Neutrophil (primary cell): ENCODE results near the gene GALNT18.

ENCODE experiments used
- H3K27ac ChIP-seq: fragments of 200-600 bp; sonication (generic); 2 replicates; pipeline ENCODE4 v1.5.1; 2016; ENCODE audit warnings: mild to moderate bottlenecking, moderate library complexity
- H3K27me3 ChIP-seq: fragments of 200-600 bp; sonication (generic); 2 replicates; pipeline ENCODE4 v1.6.0; 2016; ENCODE audit warnings: mild to moderate bottlenecking
- H3K36me3 ChIP-seq: fragments of 200-600 bp; sonication (generic); 2 replicates; pipeline ENCODE4 v1.5.1; 2017
- H3K4me1 ChIP-seq, 2 experiments: fragments of 200-600 bp in 1 of 2; sonication (generic) in 1 of 2; 1 replicate in 1 of 2; 2 replicates in 1 of 2; pipeline versions ENCODE4 v1.5.1 to v1.6.1; 2013 to 2016; ENCODE audit warnings: low read depth in 1 of 2, low read length in 1 of 2, mild to moderate bottlenecking in 1 of 2, moderate library complexity in 1 of 2; ENCODE audit not compliant: control insufficient read depth in 1 of 2, insufficient read depth in 1 of 2
- H3K4me3 ChIP-seq, 2 experiments: fragments of 200-600 bp in 1 of 2; sonication (generic) in 1 of 2; 1 replicate in 1 of 2; 2 replicates in 1 of 2; pipeline ENCODE4 v1.5.1; 2013 to 2016; ENCODE audit warnings: low read depth in 1 of 2, low read length in 1 of 2, mild to moderate bottlenecking in 1 of 2, moderate library complexity in 1 of 2
- H3K9me3 ChIP-seq: fragments of 200-600 bp; sonication (generic); 2 replicates; pipeline ENCODE4 v1.5.1; 2016
- TF ChIP-seq, protein P1 (sequence below): fragments of 200-600 bp; sonication (generic); IDR thresholded peaks from 2 replicates; pipeline ENCODE4 v1.5.1; 2016; ENCODE audit warnings: antibody characterized with exemption

The GALNT18 gene

DNA sequence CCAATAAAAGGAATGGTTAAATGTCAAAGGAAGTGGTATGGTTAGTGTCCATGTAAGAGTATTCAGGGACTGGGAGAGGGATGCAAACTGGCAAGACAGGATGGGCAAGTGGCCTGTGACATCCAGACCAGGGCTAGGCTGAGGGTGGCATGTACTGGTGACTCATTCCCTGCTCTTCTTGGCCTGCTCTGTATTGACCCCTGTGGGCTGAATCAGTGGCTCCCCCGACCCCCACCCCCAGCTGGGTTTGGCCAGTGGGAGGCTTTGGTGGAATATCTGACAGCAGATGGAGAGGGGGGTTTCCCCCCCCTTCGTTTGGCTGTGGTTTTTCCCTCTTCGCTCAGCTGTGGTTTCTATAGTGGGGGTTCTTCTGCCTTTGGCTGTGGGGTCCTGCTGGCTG is 356.5 kb downstream of the GALNT18 start:
- TF ChIP-seq, protein P1, sequence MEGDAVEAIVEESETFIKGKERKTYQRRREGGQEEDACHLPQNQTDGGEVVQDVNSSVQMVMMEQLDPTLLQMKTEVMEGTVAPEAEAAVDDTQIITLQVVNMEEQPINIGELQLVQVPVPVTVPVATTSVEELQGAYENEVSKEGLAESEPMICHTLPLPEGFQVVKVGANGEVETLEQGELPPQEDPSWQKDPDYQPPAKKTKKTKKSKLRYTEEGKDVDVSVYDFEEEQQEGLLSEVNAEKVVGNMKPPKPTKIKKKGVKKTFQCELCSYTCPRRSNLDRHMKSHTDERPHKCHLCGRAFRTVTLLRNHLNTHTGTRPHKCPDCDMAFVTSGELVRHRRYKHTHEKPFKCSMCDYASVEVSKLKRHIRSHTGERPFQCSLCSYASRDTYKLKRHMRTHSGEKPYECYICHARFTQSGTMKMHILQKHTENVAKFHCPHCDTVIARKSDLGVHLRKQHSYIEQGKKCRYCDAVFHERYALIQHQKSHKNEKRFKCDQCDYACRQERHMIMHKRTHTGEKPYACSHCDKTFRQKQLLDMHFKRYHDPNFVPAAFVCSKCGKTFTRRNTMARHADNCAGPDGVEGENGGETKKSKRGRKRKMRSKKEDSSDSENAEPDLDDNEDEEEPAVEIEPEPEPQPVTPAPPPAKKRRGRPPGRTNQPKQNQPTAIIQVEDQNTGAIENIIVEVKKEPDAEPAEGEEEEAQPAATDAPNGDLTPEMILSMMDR = no peak
- Histone ChIP-seq H3K27ac (no peak overlapping the region), H3K4me3 (no peak overlapping the region), H3K36me3 (no peaks in the 10 kb centered on the region), H3K27me3 (peaks cover 15% of the 10 kb centered on the region), H3K4me1 (no peaks in the 10 kb centered on the region), H3K9me3 (no peaks in the 10 kb centered on the region)

DNA sequence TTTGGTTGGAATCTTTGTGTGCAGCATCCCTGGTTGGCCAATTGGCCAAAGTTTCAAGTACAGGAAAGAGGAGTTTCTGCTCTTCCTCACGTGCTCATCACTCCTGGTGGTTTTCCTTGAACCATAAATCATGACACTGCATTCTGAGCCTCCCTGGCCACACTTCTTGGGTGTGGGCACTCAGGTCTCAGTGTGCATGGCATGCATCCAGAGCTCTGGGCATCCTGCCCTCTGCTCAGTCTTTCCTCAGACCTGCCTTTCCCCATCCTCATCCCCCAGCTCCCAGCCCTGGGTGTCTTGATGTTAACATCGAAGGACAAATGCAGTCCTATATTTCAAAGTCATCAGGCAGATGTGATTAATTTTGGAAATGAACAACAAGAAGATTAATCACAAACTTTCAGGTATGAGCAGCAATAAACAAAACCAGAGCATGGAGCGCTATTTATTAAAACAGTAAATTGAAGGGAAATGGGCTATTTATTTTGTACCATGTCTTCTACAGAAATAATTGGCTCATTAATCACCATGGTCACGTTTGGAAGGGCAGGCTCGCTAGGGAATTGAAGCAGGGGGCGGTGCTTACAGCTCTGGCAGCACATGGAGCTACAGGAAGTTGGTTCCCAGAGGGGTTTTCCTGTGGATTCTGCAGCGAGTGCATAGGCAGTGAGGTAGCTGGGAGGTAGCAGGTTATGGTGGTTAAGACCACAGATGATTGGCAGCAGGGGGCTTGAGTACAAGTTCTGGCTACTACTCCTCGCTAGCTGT is 358.4 kb downstream of the GALNT18 start:
- Histone ChIP-seq H3K36me3 (no peaks in the 10 kb centered on the region), H3K27ac (no peak overlapping the region), H3K4me3 (no peak overlapping the region), H3K4me1 (no peaks in the 10 kb centered on the region), H3K9me3 (no peaks in the 10 kb centered on the region), H3K27me3 (peaks cover 15% of the 10 kb centered on the region)
- TF ChIP-seq, protein P1 = no peak

DNA sequence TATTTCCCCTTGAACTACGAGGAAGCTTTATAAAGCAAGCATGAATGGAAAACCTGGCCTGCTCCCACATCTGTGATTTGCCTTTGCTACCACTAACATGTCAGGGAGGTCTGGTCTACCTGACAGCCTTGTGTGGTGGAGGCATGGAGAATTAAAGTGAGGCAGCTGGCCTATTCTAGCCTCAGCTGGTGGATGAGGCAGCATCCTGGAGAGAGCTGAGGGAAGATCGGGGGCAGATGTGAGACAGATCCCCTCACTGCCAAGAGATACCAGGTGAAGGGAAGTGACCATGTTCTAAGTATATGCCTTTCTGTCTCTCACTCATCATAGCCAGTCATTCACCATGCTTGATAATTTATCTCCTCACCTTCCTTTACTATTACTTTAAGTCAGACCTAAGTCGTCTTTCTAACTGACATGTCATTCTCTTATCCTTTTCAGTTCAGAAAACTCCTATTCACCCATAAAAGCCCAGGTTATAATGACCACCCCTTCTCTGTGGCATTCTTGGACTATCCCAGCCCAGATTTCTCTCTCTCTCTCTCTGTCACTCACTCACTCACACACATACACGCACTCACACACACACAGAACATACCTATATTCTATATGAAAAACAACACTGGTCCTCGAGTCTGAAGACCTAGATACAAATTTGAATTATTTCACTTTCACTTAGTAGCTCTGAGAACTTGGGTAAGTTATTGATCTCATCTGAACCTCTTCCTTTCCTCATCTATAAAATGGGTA is 359.5 kb downstream of the GALNT18 start:
- H3K27ac ChIP-seq = no peak overlapping the region
- H3K4me3 ChIP-seq = no peak overlapping the region
- H3K9me3 ChIP-seq = no peaks in the 10 kb centered on the region
- no peaks in the 10 kb centered on the region for H3K36me3 ChIP-seq
- no peaks in the 10 kb centered on the region for H3K4me1 ChIP-seq
- H3K27me3 ChIP-seq = peaks cover 20% of the 10 kb centered on the region
- TF ChIP-seq, protein P1 = no peak

DNA sequence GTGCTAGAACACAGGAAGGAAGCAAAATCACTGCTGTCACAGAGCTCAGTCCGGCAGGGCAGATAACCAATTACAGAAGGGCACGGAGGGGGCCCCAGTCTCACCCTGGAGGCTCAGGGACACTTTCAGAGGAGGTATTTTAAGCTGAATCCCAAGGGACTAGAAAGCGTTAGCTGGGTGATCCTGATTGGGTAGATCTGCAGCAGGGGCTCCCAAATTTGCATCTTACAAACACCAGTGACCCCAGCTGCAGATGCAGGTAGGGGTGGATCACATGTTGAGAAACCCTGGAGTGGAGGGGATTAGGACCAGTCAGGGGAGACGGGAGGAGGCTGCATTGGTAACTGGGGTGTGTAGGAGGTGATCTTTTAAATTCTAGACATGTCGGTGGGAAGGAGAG is 360.2 kb downstream of the GALNT18 start:
- TF ChIP-seq, protein P1 = no peak
- Histone ChIP-seq H3K4me1 (no peaks in the 10 kb centered on the region), H3K36me3 (no peaks in the 10 kb centered on the region), H3K4me3 (no peak overlapping the region), H3K27ac (no peak overlapping the region), H3K27me3 (peaks cover 25% of the 10 kb centered on the region), H3K9me3 (no peaks in the 10 kb centered on the region)

DNA sequence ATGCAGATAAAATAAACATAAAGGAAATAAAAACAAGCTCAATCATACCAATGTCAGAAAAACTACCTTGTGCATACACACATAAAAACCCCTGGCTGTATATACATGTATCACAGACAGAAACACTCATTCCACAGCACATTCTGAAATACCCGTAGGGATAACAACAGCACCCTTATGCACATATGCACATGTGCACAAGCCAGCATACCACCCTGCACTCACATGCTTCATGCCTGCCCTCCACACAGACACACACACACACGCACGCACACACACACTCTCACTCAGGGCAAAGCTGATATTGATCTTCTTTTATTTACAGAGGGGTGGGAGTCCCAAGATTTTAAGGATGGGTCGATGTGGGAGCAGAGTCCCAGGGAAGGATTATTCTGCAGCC is 360.9 kb downstream of the GALNT18 start:
- TF ChIP-seq, protein P1 = no peak
- Histone ChIP-seq H3K36me3 (no peaks in the 10 kb centered on the region), H3K27me3 (peaks cover 28% of the 10 kb centered on the region), H3K27ac (no peak overlapping the region), H3K9me3 (no peaks in the 10 kb centered on the region), H3K4me3 (no peak overlapping the region), H3K4me1 (no peaks in the 10 kb centered on the region)
